Caco-2 (cell line): ENCODE results near the gene TSC22D4. TPM values are rescaled to one million over a fixed set of nuclear protein-coding genes. Genes with fewer than 3 reads are reported as not detected.

Source experiments
- BruUV-seq: library from RNA; stranded (reverse); fragments of 400-500 nt; replicated peaks from 2 replicates; lab custom pipeline; 2021; lab: Mats Ljungman, UMichigan
- CTCF ChIA-PET: fragments of 300-600 bp; sonication (Branson Sonifier 250); formaldehyde crosslinking; loops from one replicate; lab custom pipeline; 2022; ENCODE audit warnings: antibody characterized with exemption; lab: Charles Lee
- POLR2A ChIA-PET: fragments of 300-600 bp; sonication (Branson Sonifier 250); formaldehyde crosslinking; loops from one replicate; lab custom pipeline; 2022; ENCODE audit warnings: antibody characterized with exemption; lab: Charles Lee
- DNase-seq, 2 experiments: peaks; one replicate each; pipeline versions ENCODE4 v3.0.0 to v3.0.0-alpha.2; 2020 to 2022
- H3K27me3 ChIP-seq: replicated peaks from 2 replicates; pipeline ENCODE4 v1.6.0; 2011; ENCODE audit warnings: low read length; ENCODE audit not compliant: control insufficient read depth, insufficient read depth
- H3K36me3 ChIP-seq: 2 replicates; pipeline ENCODE4 v1.5.1; 2011; ENCODE audit warnings: low read length; ENCODE audit not compliant: control insufficient read depth, insufficient read depth
- H3K4me1 ChIP-seq: fragments of 250-450 bp; sonication (Bioruptor Pico); 2 replicates; pipeline ENCODE4 v1.5.1; 2020; ENCODE audit warnings: mild to moderate bottlenecking
- H3K4me3 ChIP-seq: 2 replicates; pipeline ENCODE4 v1.5.1; 2011; ENCODE audit warnings: low read depth, mild to moderate bottlenecking, control low read depth, low read length
- H3K9me3 ChIP-seq: fragments of 250-450 bp; sonication (Bioruptor Pico); 2 replicates; pipeline ENCODE4 v1.5.1; 2020; ENCODE audit warnings: mild to moderate bottlenecking, moderate library complexity
- H3K27ac Mint-ChIP-seq: one replicate; pipeline ENCODE4 v1.8.0; 2022; ENCODE audit warnings: mixed read lengths; ENCODE audit not compliant: unreplicated experiment
- H3K27me3 Mint-ChIP-seq: one replicate; pipeline ENCODE4 v1.8.0; 2022; ENCODE audit warnings: mixed read lengths; ENCODE audit not compliant: insufficient read depth, unreplicated experiment
- H3K36me3 Mint-ChIP-seq: one replicate; pipeline ENCODE4 v1.8.0; 2022; ENCODE audit warnings: mild to moderate bottlenecking, mixed read lengths; ENCODE audit not compliant: insufficient read depth, unreplicated experiment
- H3K4me1 Mint-ChIP-seq: one replicate; pipeline ENCODE4 v1.8.0; 2022; ENCODE audit warnings: low read depth, mixed read lengths; ENCODE audit not compliant: unreplicated experiment
- H3K4me3 Mint-ChIP-seq: one replicate; pipeline ENCODE4 v1.8.0; 2022; ENCODE audit warnings: mild to moderate bottlenecking, moderate library complexity, mixed read lengths; ENCODE audit not compliant: unreplicated experiment
- H3K9me3 Mint-ChIP-seq: one replicate; pipeline ENCODE4 v1.8.0; 2022; ENCODE audit warnings: mixed read lengths; ENCODE audit not compliant: unreplicated experiment
- intact Hi-C: fragments of 100-400 bp; cut with micrococcal nuclease; formaldehyde crosslinking; loops from one replicate; pipeline ENCODE4 v1.10.0; 2022; ENCODE audit not compliant: unreplicated experiment
- total RNA-seq: library from RNA; stranded (reverse); gene quantifications from 2 replicates; pipeline ENCODE4 v1.2.3, GENCODE V29; 2022
- TF ChIP-seq, protein P1 (sequence below), 2 experiments: fragments of 200-600 bp in 1 of 2; IDR thresholded peaks; 1 replicate in 1 of 2; 2 replicates in 1 of 2; pipeline versions ENCODE4 v1.5.1 to v1.8.0; 2011 to 2022; ENCODE audit warnings: antibody characterized with exemption in 1 of 2, control low read depth in 1 of 2, inconsistent platforms in 1 of 2, low read depth in 1 of 2, low read length in 1 of 2, mild to moderate bottlenecking in 1 of 2, moderate library complexity in 1 of 2; ENCODE audit not compliant: insufficient read depth in 1 of 2, severe bottlenecking in 1 of 2, unreplicated experiment in 1 of 2

TSC22D4 gene
- total RNA-seq, 1 experiment from 2014 or later, result 27.2 TPM

DNA sequence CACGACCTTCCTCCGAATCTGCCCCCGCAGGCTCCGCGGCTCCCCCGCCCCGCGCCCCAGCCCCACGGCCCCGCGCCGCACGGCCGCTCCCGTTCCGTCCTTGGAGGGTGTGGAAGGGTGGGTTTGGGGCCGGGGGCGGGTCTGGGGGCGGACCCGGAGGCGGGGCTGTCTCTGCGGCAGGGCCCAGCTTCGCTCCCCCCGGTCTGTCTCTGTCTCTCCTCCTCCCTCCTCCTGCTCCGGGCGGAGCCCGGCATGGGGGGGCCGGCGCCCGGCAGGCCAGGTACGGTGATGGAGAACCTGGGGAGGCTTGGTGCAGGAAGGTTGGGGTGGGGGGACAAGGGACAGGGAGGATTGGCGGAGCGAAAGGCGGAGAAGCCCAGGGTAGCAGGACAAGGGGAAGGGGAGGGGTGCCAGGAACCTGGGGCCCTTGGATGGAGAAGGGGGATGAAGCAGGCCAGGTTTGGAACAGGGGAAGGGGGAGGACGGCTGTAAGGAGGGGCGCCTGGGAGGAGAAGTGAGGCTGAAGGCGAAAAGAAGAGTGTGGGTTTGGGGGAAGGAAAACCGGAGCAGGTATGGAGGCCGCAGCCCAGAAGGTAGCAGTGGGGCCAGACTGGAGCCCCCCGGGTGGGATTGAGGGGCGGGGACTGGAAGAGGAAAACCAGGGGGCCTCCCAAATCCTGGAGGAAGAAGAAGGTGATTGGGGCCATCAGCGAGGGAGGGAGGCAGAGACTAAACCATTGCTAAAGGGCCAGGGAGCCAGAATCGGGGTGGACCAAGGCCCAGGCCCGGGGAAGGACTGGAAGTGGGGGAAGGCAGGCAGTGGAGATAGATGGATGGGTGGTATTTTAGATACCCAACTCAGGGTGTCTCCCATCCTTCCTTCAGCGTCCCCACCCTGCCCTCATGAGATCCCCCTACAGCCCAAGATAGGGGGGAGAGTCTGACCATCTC, 5.0 kb upstream of the TSC22D4 start, which contains the start of gene NYAP1:
NYAP1 (plus strand) TSS at position 206 of the 951 bp plus-strand sequence. CDS start 1,385 bp downstream, outside the sequence.
- peak within 1 kb of the TSS; percentile 88 for H3K4me3 Mint-ChIP-seq
- peak within 1 kb of the TSS; percentile 76 for H3K27ac Mint-ChIP-seq
- H3K4me1 ChIP-seq, result peaks cover 11% of the 10 kb centered on the region; the same call in 1 of the 2 replicates
- peak; percentile 72 to 73 for DNase-seq
- H3K36me3 Mint-ChIP-seq, result peaks cover 7% of the 10 kb centered on the region
- BruUV-seq, result no TSS peak
- no peaks in the 10 kb centered on the region for H3K36me3 ChIP-seq
- intact Hi-C loops, result loop anchor here (1.0 to 2.0 kb wide), 3 partner anchors 15 to 75 kb away; no protein-coding TSS in a partner anchor
- CTCF ChIA-PET, result interaction anchor here (1.4 to 2.6 kb wide), 2 partner anchors 76 to 102 kb away, joined by 4 to 18 read pairs; partner anchors contain the start of genes FBXO24 and LRCH4
- peaks cover 15% of the 10 kb centered on the region for H3K4me1 Mint-ChIP-seq
- POLR2A ChIA-PET, result interaction anchor here (0.6 to 0.8 kb wide), 3 partner anchors 77 to 365 kb away, joined by 3 to 6 read pairs (median 4); partner anchors contain the start of genes FBXO24 and LRCH4
- H3K9me3 ChIP-seq, result no peaks in the 10 kb centered on the region
- H3K27me3 ChIP-seq, result no peaks in the 10 kb centered on the region
- H3K9me3 Mint-ChIP-seq, result no peaks in the 10 kb centered on the region
- peak within 1 kb of the TSS; percentile 74 for H3K4me3 ChIP-seq
- no peaks in the 10 kb centered on the region for H3K27me3 Mint-ChIP-seq
- TF ChIP-seq, protein P1, sequence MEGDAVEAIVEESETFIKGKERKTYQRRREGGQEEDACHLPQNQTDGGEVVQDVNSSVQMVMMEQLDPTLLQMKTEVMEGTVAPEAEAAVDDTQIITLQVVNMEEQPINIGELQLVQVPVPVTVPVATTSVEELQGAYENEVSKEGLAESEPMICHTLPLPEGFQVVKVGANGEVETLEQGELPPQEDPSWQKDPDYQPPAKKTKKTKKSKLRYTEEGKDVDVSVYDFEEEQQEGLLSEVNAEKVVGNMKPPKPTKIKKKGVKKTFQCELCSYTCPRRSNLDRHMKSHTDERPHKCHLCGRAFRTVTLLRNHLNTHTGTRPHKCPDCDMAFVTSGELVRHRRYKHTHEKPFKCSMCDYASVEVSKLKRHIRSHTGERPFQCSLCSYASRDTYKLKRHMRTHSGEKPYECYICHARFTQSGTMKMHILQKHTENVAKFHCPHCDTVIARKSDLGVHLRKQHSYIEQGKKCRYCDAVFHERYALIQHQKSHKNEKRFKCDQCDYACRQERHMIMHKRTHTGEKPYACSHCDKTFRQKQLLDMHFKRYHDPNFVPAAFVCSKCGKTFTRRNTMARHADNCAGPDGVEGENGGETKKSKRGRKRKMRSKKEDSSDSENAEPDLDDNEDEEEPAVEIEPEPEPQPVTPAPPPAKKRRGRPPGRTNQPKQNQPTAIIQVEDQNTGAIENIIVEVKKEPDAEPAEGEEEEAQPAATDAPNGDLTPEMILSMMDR (IDR thresholded peaks at IDR 0.05; ENCODE audit: insufficient read depth in 1 of 2, low read depth in 1 of 2, low read length in 1 of 2, severe bottlenecking in 1 of 2, unreplicated experiment in 1 of 2), result no peak

DNA sequence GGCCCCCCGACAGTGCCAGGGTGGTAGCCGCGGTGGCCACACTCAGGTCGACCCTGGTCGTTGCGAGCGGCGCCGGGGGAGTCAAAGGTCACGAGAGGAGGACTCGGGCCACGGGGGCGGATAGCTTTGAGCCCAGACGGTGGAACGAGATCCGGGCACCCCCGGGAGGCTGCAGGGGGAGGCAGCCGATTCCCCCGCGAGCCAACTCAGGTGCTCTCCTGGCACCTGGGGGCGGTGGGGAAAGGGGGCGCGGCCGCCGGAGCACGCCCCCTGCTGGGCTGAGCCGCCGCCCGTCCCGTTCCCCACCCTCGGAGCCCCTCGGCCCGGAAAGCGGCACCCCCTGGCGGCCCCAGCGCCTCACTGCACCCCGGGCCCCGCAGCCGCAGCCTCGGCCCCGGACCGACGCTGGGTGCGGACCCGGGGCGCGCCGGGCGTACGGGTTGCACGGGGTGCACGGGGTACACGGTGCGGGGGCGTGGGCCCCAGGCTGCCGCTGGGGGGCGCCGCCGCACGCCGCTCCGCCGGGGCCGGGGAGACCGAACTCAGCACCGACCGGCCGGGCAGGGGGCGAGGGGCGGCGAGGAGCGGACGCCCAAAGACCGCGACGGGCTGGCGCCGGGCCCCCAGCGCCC, 4.2 kb upstream of the TSC22D4 start:
- CTCF ChIA-PET, result interaction anchor here (0.7 to 2.6 kb wide), 5 partner anchors 18 to 222 kb away, joined by 3 to 18 read pairs (median 5); partner anchors contain the start of genes FBXO24 and LRCH4
- peak; percentile 64 to 93 for DNase-seq
- BruUV-seq, result no TSS peak
- Histone ChIP-seq H3K36me3 (no peaks in the 10 kb centered on the region), H3K4me3 (peak overlapping the region; percentile 74), H3K4me1 (peaks cover 11% of the 10 kb centered on the region; the same call in 1 of the 2 replicates), H3K27me3 (no peaks in the 10 kb centered on the region), H3K9me3 (no peaks in the 10 kb centered on the region)
- Mint-ChIP-seq H3K4me3 (peak overlapping the region; percentile 88), H3K4me1 (peaks cover 18% of the 10 kb centered on the region), H3K27me3 (no peaks in the 10 kb centered on the region), H3K27ac (peak overlapping the region; percentile 76), H3K9me3 (no peaks in the 10 kb centered on the region), H3K36me3 (peaks cover 10% of the 10 kb centered on the region)
- intact Hi-C loops, result loop anchor here (1.0 to 2.0 kb wide), 3 partner anchors 14 to 76 kb away; no protein-coding TSS in a partner anchor
- TF ChIP-seq, protein P1 (IDR thresholded peaks at IDR 0.05; ENCODE audit: insufficient read depth in 1 of 2, low read depth in 1 of 2, low read length in 1 of 2, severe bottlenecking in 1 of 2, unreplicated experiment in 1 of 2), result peak; percentile 88 to 99
- POLR2A ChIA-PET, result interaction anchor here (0.6 to 0.8 kb wide), 3 partner anchors 78 to 366 kb away, joined by 3 to 6 read pairs (median 4); partner anchors contain the start of genes FBXO24 and LRCH4
